ENCODE measurements around the gene PFKFB4.

The PFKFB4 gene

DNA sequence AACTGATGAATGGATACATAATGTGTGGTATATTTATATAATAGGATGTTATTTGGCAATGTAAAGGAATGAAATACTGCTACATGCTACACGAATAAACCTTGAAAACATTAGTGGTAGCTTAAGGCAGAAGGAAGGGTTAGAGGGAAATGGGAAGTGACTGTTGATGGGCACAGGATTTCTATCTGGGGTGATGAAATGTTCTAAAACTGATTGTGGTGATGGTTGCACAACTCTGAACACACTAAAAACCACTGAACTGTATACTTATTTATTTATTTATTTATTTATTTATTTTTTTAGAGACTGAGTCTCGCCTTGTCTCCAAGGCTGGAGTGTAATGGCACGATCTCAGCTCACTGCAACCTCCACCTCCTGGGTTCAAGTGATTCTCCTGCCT lies 27.8 kb downstream of the PFKFB4 start:
- Histone ChIP-seq H3K4me1 (ENCODE audit: insufficient read depth, low read length, severe bottlenecking) (no peaks in the 10 kb centered on the region), H3F3A (ENCODE audit: insufficient read depth, low read length) (no peaks in the 10 kb centered on the region), H3K9me2 (ENCODE audit: low read depth, low read length) (no peaks in the 10 kb centered on the region), H3K79me2 (ENCODE audit: insufficient read depth, low read length) (no peaks in the 10 kb centered on the region), H3K9ac (ENCODE audit: low read length) (no peak overlapping the region), H2AFZ (ENCODE audit: low read length) (no peak overlapping the region), H3K4me2 (ENCODE audit: low read length) (no peak overlapping the region), H3K36me3 (ENCODE audit: insufficient read depth, low read length) (peaks cover 41% of the 10 kb centered on the region; the same call in 1 of the 2 replicates), H3K9me3 (ENCODE audit: low read length) (no peaks in the 10 kb centered on the region), H4K20me1 (ENCODE audit: insufficient read depth, low read length) (no peaks in the 10 kb centered on the region), H3K27me3 (ENCODE audit: insufficient read depth, low read length) (no peaks in the 10 kb centered on the region), H3K4me3 (ENCODE audit: low read depth, low read length, poor library complexity, severe bottlenecking) (no peak overlapping the region), H3K27ac (ENCODE audit: low read depth, low read length, poor library complexity, severe bottlenecking) (no peak overlapping the region)
- TF ChIP-seq EZH2 (IDR thresholded peaks at IDR 0.05; ENCODE audit: borderline replicate concordance, low read length) = no peak
- TF ChIP-seq, protein P1, sequence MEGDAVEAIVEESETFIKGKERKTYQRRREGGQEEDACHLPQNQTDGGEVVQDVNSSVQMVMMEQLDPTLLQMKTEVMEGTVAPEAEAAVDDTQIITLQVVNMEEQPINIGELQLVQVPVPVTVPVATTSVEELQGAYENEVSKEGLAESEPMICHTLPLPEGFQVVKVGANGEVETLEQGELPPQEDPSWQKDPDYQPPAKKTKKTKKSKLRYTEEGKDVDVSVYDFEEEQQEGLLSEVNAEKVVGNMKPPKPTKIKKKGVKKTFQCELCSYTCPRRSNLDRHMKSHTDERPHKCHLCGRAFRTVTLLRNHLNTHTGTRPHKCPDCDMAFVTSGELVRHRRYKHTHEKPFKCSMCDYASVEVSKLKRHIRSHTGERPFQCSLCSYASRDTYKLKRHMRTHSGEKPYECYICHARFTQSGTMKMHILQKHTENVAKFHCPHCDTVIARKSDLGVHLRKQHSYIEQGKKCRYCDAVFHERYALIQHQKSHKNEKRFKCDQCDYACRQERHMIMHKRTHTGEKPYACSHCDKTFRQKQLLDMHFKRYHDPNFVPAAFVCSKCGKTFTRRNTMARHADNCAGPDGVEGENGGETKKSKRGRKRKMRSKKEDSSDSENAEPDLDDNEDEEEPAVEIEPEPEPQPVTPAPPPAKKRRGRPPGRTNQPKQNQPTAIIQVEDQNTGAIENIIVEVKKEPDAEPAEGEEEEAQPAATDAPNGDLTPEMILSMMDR (IDR thresholded peaks at IDR 0.05; ENCODE audit: low read length) = no peak

DNA sequence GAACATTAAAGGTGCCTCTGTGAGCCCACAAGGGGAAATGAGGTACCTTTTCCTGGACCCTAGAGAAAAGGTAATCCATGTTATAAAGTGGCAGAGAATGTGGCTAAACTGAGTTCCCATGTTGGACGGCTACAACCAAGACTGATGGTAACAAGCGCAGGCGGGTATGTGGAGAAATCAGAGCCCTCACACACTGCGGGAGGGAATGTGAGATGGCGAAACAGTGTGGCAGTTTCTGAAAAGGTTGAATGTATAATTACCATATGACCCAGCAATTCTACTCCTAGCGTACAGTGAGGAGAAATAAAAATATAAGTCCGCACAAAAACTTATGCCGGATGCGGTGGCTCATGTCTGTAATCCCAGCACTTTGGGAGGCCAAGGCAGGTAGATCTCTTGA lies 28.6 kb downstream of the PFKFB4 start:
- Histone ChIP-seq H4K20me1 (ENCODE audit: insufficient read depth, low read length) (no peaks in the 10 kb centered on the region), H3K27me3 (ENCODE audit: insufficient read depth, low read length) (no peaks in the 10 kb centered on the region), H3K4me1 (ENCODE audit: insufficient read depth, low read length, severe bottlenecking) (no peaks in the 10 kb centered on the region), H3K9ac (ENCODE audit: low read length) (no peak overlapping the region), H2AFZ (ENCODE audit: low read length) (no peak overlapping the region), H3K36me3 (ENCODE audit: insufficient read depth, low read length) (peaks cover 39% of the 10 kb centered on the region; the same call in 1 of the 2 replicates), H3K4me2 (ENCODE audit: low read length) (no peak overlapping the region), H3K27ac (ENCODE audit: low read depth, low read length, poor library complexity, severe bottlenecking) (no peak overlapping the region), H3K9me3 (ENCODE audit: low read length) (no peaks in the 10 kb centered on the region), H3K4me3 (ENCODE audit: low read depth, low read length, poor library complexity, severe bottlenecking) (no peak overlapping the region), H3K79me2 (ENCODE audit: insufficient read depth, low read length) (no peaks in the 10 kb centered on the region), H3F3A (ENCODE audit: insufficient read depth, low read length) (no peaks in the 10 kb centered on the region), H3K9me2 (ENCODE audit: low read depth, low read length) (no peaks in the 10 kb centered on the region)
- TF ChIP-seq, protein P1 (IDR thresholded peaks at IDR 0.05; ENCODE audit: low read length) = no peak

DNA sequence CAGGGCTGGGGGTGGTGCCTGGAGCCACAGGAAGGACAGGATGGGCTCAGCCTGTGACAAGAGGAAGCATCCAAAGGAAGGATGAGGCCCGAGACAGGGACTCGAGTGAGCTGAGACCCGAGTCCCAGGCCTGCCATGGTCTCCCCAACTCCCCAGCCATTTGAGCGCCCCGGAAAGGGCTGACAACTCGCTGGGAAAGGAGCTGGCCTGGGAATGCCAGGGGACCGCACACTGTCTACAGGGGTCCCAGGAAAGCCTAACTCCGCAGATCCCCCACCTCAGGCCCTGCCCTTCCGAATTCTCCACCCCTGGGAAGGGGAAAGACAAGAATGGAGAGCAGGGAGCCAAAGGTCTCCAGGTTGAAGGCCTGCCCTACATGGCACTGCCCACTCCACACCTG lies 31.6 kb downstream of the PFKFB4 start:
- no peaks in the 10 kb centered on the region for H3K27me3 ChIP-seq (ENCODE audit: insufficient read depth, low read length)
- no peaks in the 10 kb centered on the region for H3K9me2 ChIP-seq (ENCODE audit: low read depth, low read length)
- H3K9me3 ChIP-seq (ENCODE audit: low read length) = no peaks in the 10 kb centered on the region
- H3K36me3 ChIP-seq (ENCODE audit: insufficient read depth, low read length) = peaks cover 27% of the 10 kb centered on the region; the same call in 1 of the 2 replicates
- no peak overlapping the region for H3K4me3 ChIP-seq (ENCODE audit: low read depth, low read length, poor library complexity, severe bottlenecking)
- no peaks in the 10 kb centered on the region for H4K20me1 ChIP-seq (ENCODE audit: insufficient read depth, low read length)
- H3K27ac ChIP-seq (ENCODE audit: low read depth, low read length, poor library complexity, severe bottlenecking) = no peak overlapping the region
- H3F3A ChIP-seq (ENCODE audit: insufficient read depth, low read length) = no peaks in the 10 kb centered on the region
- no peak overlapping the region for H3K9ac ChIP-seq (ENCODE audit: low read length)
- no peak for TF ChIP-seq EZH2 (IDR thresholded peaks at IDR 0.05; ENCODE audit: borderline replicate concordance, low read length)
- TF ChIP-seq, protein P1 (IDR thresholded peaks at IDR 0.05; ENCODE audit: low read length) = no peak
- H3K79me2 ChIP-seq (ENCODE audit: insufficient read depth, low read length) = no peaks in the 10 kb centered on the region
- H2AFZ ChIP-seq (ENCODE audit: low read length) = no peak overlapping the region
- H3K4me2 ChIP-seq (ENCODE audit: low read length) = no peak overlapping the region
- H3K4me1 ChIP-seq (ENCODE audit: insufficient read depth, low read length, severe bottlenecking) = no peaks in the 10 kb centered on the region

All from OCI-LY1 (cell line).